ENCODE measurements around the gene SFPQ.
"Not testable (repeated sequence)": the region's sequence is repeated elsewhere in the genome, so short reads cannot be mapped to it uniquely, and the experiment has no call there.

SFPQ gene

GRCh38 chr1:35142728-35143127, 50.2 kb downstream of the SFPQ start:
- not testable (repeated sequence) for DNase-seq (ENCODE audit: low read depth in 2 of 2)

GRCh38 chr1:35142294-35142693, 50.7 kb downstream of the SFPQ start:
- DNase-seq (ENCODE audit: low read depth in 2 of 2): not testable (repeated sequence)

- DNase-seq (ENCODE audit: low read depth in 2 of 2): not testable (repeated sequence)
These were observed 55.4 kb downstream of the SFPQ start for GRCh38 chr1:35137590-35137989.

- no peak for DNase-seq (ENCODE audit: low read depth in 2 of 2)
These were observed 56.2 kb downstream of the SFPQ start for GRCh38 chr1:35136780-35137179.
